Measurements from ENCODE around the gene MEIS1.

The MEIS1 gene

GRCh38 chr2:66539452-66539851, 104.5 kb downstream of the MEIS1 start:
- H3K36me3 ChIP-seq, result no peaks in the 10 kb centered on the region
- no peaks in the 10 kb centered on the region for H3K9me3 ChIP-seq
- no peak for TF ChIP-seq CTCF (IDR thresholded peaks at IDR 0.05)
- H3K4me3 ChIP-seq (ENCODE audit: low read depth in 1 of 2, low read length in 1 of 2), result no peak overlapping the region
- H3K27ac ChIP-seq, result no peak overlapping the region
- no peaks in the 10 kb centered on the region for H3K27me3 ChIP-seq
- no peaks in the 10 kb centered on the region for H3K4me1 ChIP-seq (ENCODE audit: control insufficient read depth in 1 of 2, insufficient read depth in 1 of 2, low read depth in 1 of 2, low read length in 1 of 2)

- H3K4me3 ChIP-seq (ENCODE audit: low read depth in 1 of 2, low read length in 1 of 2), result no peak overlapping the region
- no peak for TF ChIP-seq CTCF (IDR thresholded peaks at IDR 0.05)
- no peak overlapping the region for H3K27ac ChIP-seq
- no peaks in the 10 kb centered on the region for H3K4me1 ChIP-seq (ENCODE audit: control insufficient read depth in 1 of 2, insufficient read depth in 1 of 2, low read depth in 1 of 2, low read length in 1 of 2)
- H3K9me3 ChIP-seq, result no peaks in the 10 kb centered on the region
- H3K36me3 ChIP-seq, result no peaks in the 10 kb centered on the region
- no peaks in the 10 kb centered on the region for H3K27me3 ChIP-seq
Observed at GRCh38 chr2:66541646-66542045, 106.7 kb downstream of the MEIS1 start.

- Histone ChIP-seq H3K27me3 (no peaks in the 10 kb centered on the region), H3K36me3 (no peaks in the 10 kb centered on the region), H3K27ac (no peak overlapping the region), H3K4me1 (ENCODE audit: control insufficient read depth in 1 of 2, insufficient read depth in 1 of 2, low read depth in 1 of 2, low read length in 1 of 2) (no peaks in the 10 kb centered on the region), H3K9me3 (no peaks in the 10 kb centered on the region), H3K4me3 (ENCODE audit: low read depth in 1 of 2, low read length in 1 of 2) (no peak overlapping the region)
- no peak for TF ChIP-seq CTCF (IDR thresholded peaks at IDR 0.05)
Observed at GRCh38 chr2:66543257-66543767, 108.4 kb downstream of the MEIS1 start.

- Histone ChIP-seq H3K4me3 (ENCODE audit: low read depth in 1 of 2, low read length in 1 of 2) (no peak overlapping the region), H3K36me3 (no peaks in the 10 kb centered on the region), H3K27ac (no peak overlapping the region), H3K27me3 (no peaks in the 10 kb centered on the region), H3K4me1 (ENCODE audit: control insufficient read depth in 1 of 2, insufficient read depth in 1 of 2, low read depth in 1 of 2, low read length in 1 of 2) (no peaks in the 10 kb centered on the region), H3K9me3 (no peaks in the 10 kb centered on the region)
- TF ChIP-seq CTCF (IDR thresholded peaks at IDR 0.05), result no peak
Observed at GRCh38 chr2:66544258-66544657, 109.3 kb downstream of the MEIS1 start.

- TF ChIP-seq CTCF (IDR thresholded peaks at IDR 0.05), result no peak
- no peak overlapping the region for H3K4me3 ChIP-seq (ENCODE audit: low read depth in 1 of 2, low read length in 1 of 2)
Observed at GRCh38 chr2:66545258-66545657, 110.3 kb downstream of the MEIS1 start.

GRCh38 chr2:66547118-66547517, 112.2 kb downstream of the MEIS1 start:
- no peak overlapping the region for H3K27ac ChIP-seq
- no peak overlapping the region for H3K4me3 ChIP-seq (ENCODE audit: low read depth in 1 of 2, low read length in 1 of 2)
- no peaks in the 10 kb centered on the region for H3K9me3 ChIP-seq
- no peaks in the 10 kb centered on the region for H3K27me3 ChIP-seq
- H3K4me1 ChIP-seq (ENCODE audit: control insufficient read depth in 1 of 2, insufficient read depth in 1 of 2, low read depth in 1 of 2, low read length in 1 of 2), result no peaks in the 10 kb centered on the region
- no peak for TF ChIP-seq CTCF (IDR thresholded peaks at IDR 0.05)
- no peaks in the 10 kb centered on the region for H3K36me3 ChIP-seq

More at GRCh38 chr2:66545258-66545657, 110.3 kb downstream of the MEIS1 start:
- H3K4me1 ChIP-seq (ENCODE audit: control insufficient read depth in 1 of 2, insufficient read depth in 1 of 2, low read depth in 1 of 2, low read length in 1 of 2), result no peaks in the 10 kb centered on the region
- H3K27ac ChIP-seq, result no peak overlapping the region
- H3K27me3 ChIP-seq, result no peaks in the 10 kb centered on the region
- H3K9me3 ChIP-seq, result no peaks in the 10 kb centered on the region
- H3K36me3 ChIP-seq, result no peaks in the 10 kb centered on the region
